ENCODE data around the gene ANAPC13. TPM values are rescaled to one million over a fixed set of nuclear protein-coding genes. Genes with fewer than 3 reads are reported as not detected.

Gene ANAPC13
- total and polyA plus RNA-seq, 7 donors, result 46.7 to 88.9 (median 59.0) TPM

GRCh38 chr3:134473868-134474546 lies 11.8 kb downstream of the ANAPC13 start:
- no peak overlapping the region for H3K27ac ChIP-seq
- no peak overlapping the region for H3K4me3 ChIP-seq
- DNase-seq, result peak; percentile 86
- H3K36me3 ChIP-seq, result peaks cover 0 to 25% (median 7%) of the 10 kb centered on the region in 4 donors
- H3K9me3 ChIP-seq, result no peaks in the 10 kb centered on the region
- intact Hi-C loops (cut with DNase I), result loop anchor here (1.0 kb wide), 1 partner anchor 166 kb away; no protein-coding TSS in a partner anchor
- peaks cover 0 to 18% (median 8%) of the 10 kb centered on the region in 4 donors for H3K4me1 ChIP-seq
- peak; percentile 64 to 77 (median 72) for TF ChIP-seq CTCF (IDR thresholded peaks at IDR 0.05)
- no peak for TF ChIP-seq EP300 (IDR thresholded peaks at IDR 0.05)
- 31 to 34% methylated on average over 9 of the region's 9 CpGs for WGBS, 2 donors
- H3K27me3 ChIP-seq, result no peaks in the 10 kb centered on the region

GRCh38 chr3:134472831-134473230 lies 13.0 kb downstream of the ANAPC13 start:
- TF ChIP-seq POLR2A (IDR thresholded peaks at IDR 0.05) (no peak), EP300 (IDR thresholded peaks at IDR 0.05) (no peak), CTCF (IDR thresholded peaks at IDR 0.05) (no peak), POLR2AphosphoS5 (IDR thresholded peaks at IDR 0.05) (no peak)
- Histone ChIP-seq H3K36me3 (peaks cover 0 to 13% (median under 1%) of the 10 kb centered on the region in 4 donors), H3K27me3 (no peaks in the 10 kb centered on the region), H3K4me3 (no peak overlapping the region), H3K9me3 (no peaks in the 10 kb centered on the region), H3K27ac (no peak overlapping the region), H3K4me1 (peaks cover 0 to 18% (median 8%) of the 10 kb centered on the region in 4 donors)
- DNase-seq, result no peak
- intact Hi-C loops (cut with DNase I), result no loop called here
- 95 to 98% methylated on average over 6 of the region's 6 CpGs for WGBS, 2 donors

DNA sequence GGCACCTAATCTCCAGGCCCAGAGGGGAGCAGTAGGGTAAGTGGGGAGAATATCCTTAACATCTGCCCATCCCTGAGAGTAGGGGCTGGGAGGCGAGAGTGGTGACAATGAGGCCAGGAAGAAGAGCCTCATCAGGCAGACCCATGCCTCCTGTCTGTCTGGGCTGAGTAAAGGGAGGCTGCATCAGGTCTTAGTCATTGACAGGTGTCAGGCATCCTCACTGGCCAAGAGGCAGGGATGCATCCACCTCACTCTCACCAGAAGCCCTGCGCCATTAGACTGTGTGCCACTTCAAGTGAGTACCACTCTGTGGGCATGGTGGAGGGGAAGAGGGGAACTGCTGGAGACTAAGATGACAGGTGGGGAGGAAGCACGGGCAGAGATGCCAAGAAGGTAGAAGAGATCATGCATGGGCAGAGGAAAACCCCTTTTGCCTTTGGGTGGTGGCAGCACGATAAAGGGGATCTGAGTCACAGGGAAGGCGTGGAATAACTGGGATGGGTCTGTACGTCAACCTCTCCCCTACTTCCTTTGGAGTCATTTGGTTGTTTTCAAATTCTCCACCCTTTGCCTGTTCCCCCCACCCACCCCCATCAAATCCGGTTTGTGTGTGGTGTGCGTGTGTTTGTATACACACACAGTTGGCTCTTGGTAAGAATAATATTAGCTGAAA lies 14.1 kb downstream of the ANAPC13 start:
- intact Hi-C loops (cut with DNase I), result no loop called here
- DNase-seq, result no peak
- TF ChIP-seq POLR2AphosphoS5 (IDR thresholded peaks at IDR 0.05), result no peak
- Histone ChIP-seq H3K36me3 (peaks cover 0 to 2% (median 0%) of the 10 kb centered on the region in 4 donors), H3K4me1 (peaks cover 0 to 14% (median 6%) of the 10 kb centered on the region in 4 donors), H3K27me3 (no peaks in the 10 kb centered on the region), H3K4me3 (no peak overlapping the region), H3K27ac (no peak overlapping the region), H3K9me3 (no peaks in the 10 kb centered on the region)
- 74 to 81% methylated on average over 8 of the region's 8 CpGs for WGBS, 2 donors

DNA sequence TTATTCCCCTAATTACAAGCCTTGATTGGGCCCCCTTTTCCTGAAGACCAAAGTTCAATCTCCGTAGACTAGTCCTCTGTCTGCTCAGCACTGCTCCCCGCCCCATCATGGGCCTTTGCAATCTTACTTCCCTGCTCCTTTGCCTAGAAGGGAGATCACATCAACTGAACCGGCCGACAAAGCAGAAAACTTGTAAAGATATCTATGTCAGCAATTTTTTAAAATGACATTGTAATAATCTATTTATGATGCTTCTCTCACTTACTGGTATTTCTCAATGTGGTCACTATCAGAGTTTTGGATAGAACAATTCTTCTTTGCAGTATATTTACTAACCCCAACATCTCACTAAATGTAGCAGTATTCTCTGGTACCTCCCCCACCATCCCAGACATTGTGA lies 17.3 kb downstream of the ANAPC13 start:
- no peak for DNase-seq
- Histone ChIP-seq H3K36me3 (no peaks in the 10 kb centered on the region), H3K27me3 (no peaks in the 10 kb centered on the region), H3K4me3 (no peak overlapping the region), H3K4me1 (peaks cover 0 to 14% (median 9%) of the 10 kb centered on the region in 4 donors), H3K27ac (no peak overlapping the region), H3K9me3 (no peaks in the 10 kb centered on the region)
- TF ChIP-seq POLR2AphosphoS5 (IDR thresholded peaks at IDR 0.05) (no peak), CTCF (IDR thresholded peaks at IDR 0.05) (no peak), POLR2A (IDR thresholded peaks at IDR 0.05) (no peak), EP300 (IDR thresholded peaks at IDR 0.05) (no peak)
- intact Hi-C loops (cut with DNase I), result no loop called here
- WGBS, 2 donors, result 64 to 79% methylated on average over 4 of the region's 4 CpGs

- H3K27ac ChIP-seq, result peak overlapping the region in 1 of 4 donors; percentile 82
- 83 to 95% methylated on average over 1 of the region's 1 CpG for WGBS, 2 donors
- peaks cover 0 to 34% (median 23%) of the 10 kb centered on the region in 4 donors for H3K4me1 ChIP-seq
- H3K9me3 ChIP-seq, result no peaks in the 10 kb centered on the region
- no peaks in the 10 kb centered on the region for H3K36me3 ChIP-seq
- no peak overlapping the region for H3K4me3 ChIP-seq
- TF ChIP-seq POLR2AphosphoS5 (IDR thresholded peaks at IDR 0.05) (no peak), EP300 (IDR thresholded peaks at IDR 0.05) (no peak)
- intact Hi-C loops (cut with DNase I), result no loop called here
- no peaks in the 10 kb centered on the region for H3K27me3 ChIP-seq
- no peak for DNase-seq
These were observed 19.5 kb downstream of the ANAPC13 start for GRCh38 chr3:134466331-134466730.

Data from sigmoid colon (tissue), 7 donors.